Vagina (tissue), 2 donors: ENCODE results near the gene SSMEM1. TPM values are rescaled to one million over a fixed set of nuclear protein-coding genes. Genes with fewer than 3 reads are reported as not detected.

Experiments
- DNase-seq, 2 donors: peaks; one replicate each; pipeline ENCODE4 v3.0.0-alpha.2; 2017; ENCODE audit errors: extremely low spot score in 2 of 2
- H3K27ac ChIP-seq: fragments of 200-600 bp; sonication (generic); one replicate; pipeline ENCODE4 v1.5.1; 2019
- H3K27me3 ChIP-seq: fragments of 200-600 bp; sonication (generic); one replicate; pipeline ENCODE4 v1.5.1; 2019
- H3K36me3 ChIP-seq, 2 donors: fragments of 200-600 bp; sonication (generic); one replicate each; pipeline ENCODE4 v1.5.1; 2017 to 2019
- H3K4me1 ChIP-seq: fragments of 200-600 bp; sonication (generic); one replicate; pipeline ENCODE4 v1.5.1; 2019
- H3K4me3 ChIP-seq, 2 donors: fragments of 200-600 bp; sonication (generic); 1 replicate in 1 of 2; 2 replicates in 1 of 2; pipeline ENCODE4 v1.5.1; 2016 to 2019
- H3K9me3 ChIP-seq: fragments of 200-600 bp; sonication (generic); one replicate; pipeline ENCODE4 v1.5.1; 2019
- CTCF ChIP-seq, 3 experiments: fragments of 450-650 bp in 2 of 3; fragments of 200-600 bp in 1 of 3; sonication (generic) in 1 of 3; IDR thresholded peaks; one replicate each; pipeline ENCODE4 v1.5.1; 2017 to 2019; ENCODE audit warnings: antibody characterized with exemption in 3 of 3, mild to moderate bottlenecking in 2 of 3, moderate library complexity in 2 of 3
- POLR2A ChIP-seq, 2 donors: fragments of 450-650 bp; IDR thresholded peaks; one replicate each; pipeline ENCODE4 v1.6.1; 2017; ENCODE audit warnings: antibody characterized with exemption in 2 of 2, mild to moderate bottlenecking in 2 of 2, moderate library complexity in 2 of 2
- POLR2AphosphoS5 ChIP-seq, 2 donors: sonication (generic); formaldehyde crosslinking; IDR thresholded peaks; one replicate each; pipeline ENCODE4 v1.9.0; 2017; ENCODE audit warnings: antibody characterized with exemption in 2 of 2, mild to moderate bottlenecking in 2 of 2, low read depth in 1 of 2; ENCODE audit not compliant: insufficient read depth in 1 of 2
- intact Hi-C: fragments of 100-400 bp; cut with DNase I; formaldehyde crosslinking; loops from one replicate; pipeline ENCODE4 v1.15.1; 2023
- total RNA-seq: library from RNA; depleted of rRNA; stranded (reverse); fragments of >200 nt; gene quantifications from one replicate; pipeline ENCODE4 v1.2.3, GENCODE V29; 2016

The SSMEM1 gene
- total RNA-seq, 1 donor from 2014 or later = not detected

- intact Hi-C loops = no loop called here
- Histone ChIP-seq H3K4me3 (no peak overlapping the region), H3K4me1 (no peaks in the 10 kb centered on the region), H3K9me3 (no peaks in the 10 kb centered on the region), H3K27me3 (no peaks in the 10 kb centered on the region), H3K27ac (no peak overlapping the region), H3K36me3 (peaks cover 0 to 10% of the 10 kb centered on the region in 2 donors)
- TF ChIP-seq POLR2AphosphoS5 (IDR thresholded peaks at IDR 0.05; ENCODE audit: insufficient read depth in 1 of 2, low read depth in 1 of 2) (no peak), POLR2A (IDR thresholded peaks at IDR 0.05) (no peak), CTCF (IDR thresholded peaks at IDR 0.05) (no peak)
- DNase-seq = no peak
Measured at GRCh38 chr7:130187360-130187759, 20.3 kb upstream of the SSMEM1 start.

- intact Hi-C loops = no loop called here
- DNase-seq = no peak
- TF ChIP-seq POLR2A (IDR thresholded peaks at IDR 0.05) (no peak), POLR2AphosphoS5 (IDR thresholded peaks at IDR 0.05; ENCODE audit: insufficient read depth in 1 of 2, low read depth in 1 of 2) (no peak), CTCF (IDR thresholded peaks at IDR 0.05) (no peak)
- H3K4me1 ChIP-seq = no peaks in the 10 kb centered on the region
- no peaks in the 10 kb centered on the region for H3K27me3 ChIP-seq
- no peaks in the 10 kb centered on the region for H3K9me3 ChIP-seq
- H3K27ac ChIP-seq = no peak overlapping the region
- H3K4me3 ChIP-seq = no peak overlapping the region
- H3K36me3 ChIP-seq = peaks cover 0 to 12% of the 10 kb centered on the region in 2 donors
Measured at GRCh38 chr7:130189343-130189742, 18.3 kb upstream of the SSMEM1 start.

GRCh38 chr7:130191791-130192190 is 15.9 kb upstream of the SSMEM1 start:
- intact Hi-C loops = no loop called here
- H3K9me3 ChIP-seq = no peaks in the 10 kb centered on the region
- peaks cover 0 to 17% of the 10 kb centered on the region in 2 donors for H3K36me3 ChIP-seq
- H3K27me3 ChIP-seq = no peaks in the 10 kb centered on the region
- H3K4me3 ChIP-seq = no peak overlapping the region
- no peak for DNase-seq
- H3K4me1 ChIP-seq = no peaks in the 10 kb centered on the region
- no peak overlapping the region for H3K27ac ChIP-seq
- TF ChIP-seq POLR2AphosphoS5 (IDR thresholded peaks at IDR 0.05; ENCODE audit: insufficient read depth in 1 of 2, low read depth in 1 of 2) (no peak), CTCF (IDR thresholded peaks at IDR 0.05) (no peak), POLR2A (IDR thresholded peaks at IDR 0.05) (no peak)

GRCh38 chr7:130195396-130195795 is 12.3 kb upstream of the SSMEM1 start:
- Histone ChIP-seq H3K27ac (no peak overlapping the region), H3K4me3 (no peak overlapping the region), H3K36me3 (peaks cover 0 to 34% of the 10 kb centered on the region in 2 donors), H3K4me1 (no peaks in the 10 kb centered on the region), H3K9me3 (no peaks in the 10 kb centered on the region), H3K27me3 (no peaks in the 10 kb centered on the region)
- no peak for TF ChIP-seq POLR2A (IDR thresholded peaks at IDR 0.05)
- TF ChIP-seq CTCF (IDR thresholded peaks at IDR 0.05) = no peak
- no peak for TF ChIP-seq POLR2AphosphoS5 (IDR thresholded peaks at IDR 0.05; ENCODE audit: insufficient read depth in 1 of 2, low read depth in 1 of 2)
- intact Hi-C loops = no loop called here
- no peak for DNase-seq

- DNase-seq = no peak
- intact Hi-C loops = no loop called here
- TF ChIP-seq POLR2AphosphoS5 (IDR thresholded peaks at IDR 0.05; ENCODE audit: insufficient read depth in 1 of 2, low read depth in 1 of 2) = no peak
- TF ChIP-seq POLR2A (IDR thresholded peaks at IDR 0.05) = no peak
- no peak for TF ChIP-seq CTCF (IDR thresholded peaks at IDR 0.05)
- Histone ChIP-seq H3K27ac (no peak overlapping the region), H3K4me3 (no peak overlapping the region), H3K27me3 (no peaks in the 10 kb centered on the region), H3K9me3 (no peaks in the 10 kb centered on the region), H3K4me1 (no peaks in the 10 kb centered on the region), H3K36me3 (peaks cover 0 to 44% of the 10 kb centered on the region in 2 donors)
Measured at GRCh38 chr7:130196476-130196875, 11.2 kb upstream of the SSMEM1 start.
